Endometrial microvascular endothelial cells (primary cell): Measurements from ENCODE around the gene USP7. TPM values are rescaled to one million over a fixed set of nuclear protein-coding genes. Genes with fewer than 3 reads are reported as not detected.

ENCODE experiments used
- in situ Hi-C: cut with HindIII; loops from 2 replicates; pipeline ENCODE4 v1.10.0; 2017; ENCODE audit warnings: low sequenced_read_pairs, low pct_unique_long_range_greater_than_20kb; ENCODE audit errors: inconsistent ontology term
- total RNA-seq: library from RNA; depleted of rRNA; stranded (reverse); fragments of >200 nt; gene quantifications from one replicate; pipeline ENCODE4 v1.2.3, GENCODE V29; 2015; ENCODE audit errors: inconsistent ontology term

USP7 gene
- total RNA-seq, 1 donor from 2014 or later = 55.8 TPM

DNA sequence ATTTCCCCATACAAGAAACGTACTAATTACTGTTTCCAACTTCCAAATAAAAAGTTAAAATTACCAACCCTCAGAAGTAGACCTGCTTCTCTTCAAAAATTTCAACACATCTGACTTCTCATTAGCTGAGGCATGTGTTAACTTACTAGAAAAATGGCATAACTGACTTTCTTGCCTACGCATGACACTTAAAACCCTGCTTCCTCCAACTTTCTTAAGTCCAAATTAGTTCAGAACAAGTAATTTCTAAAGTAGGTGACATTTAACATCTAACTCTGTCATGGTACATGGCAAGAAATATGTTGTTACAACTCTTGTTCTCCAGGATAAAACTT lies 6.7 kb downstream of the USP7 start:
- in situ Hi-C loops = no loop called here

DNA sequence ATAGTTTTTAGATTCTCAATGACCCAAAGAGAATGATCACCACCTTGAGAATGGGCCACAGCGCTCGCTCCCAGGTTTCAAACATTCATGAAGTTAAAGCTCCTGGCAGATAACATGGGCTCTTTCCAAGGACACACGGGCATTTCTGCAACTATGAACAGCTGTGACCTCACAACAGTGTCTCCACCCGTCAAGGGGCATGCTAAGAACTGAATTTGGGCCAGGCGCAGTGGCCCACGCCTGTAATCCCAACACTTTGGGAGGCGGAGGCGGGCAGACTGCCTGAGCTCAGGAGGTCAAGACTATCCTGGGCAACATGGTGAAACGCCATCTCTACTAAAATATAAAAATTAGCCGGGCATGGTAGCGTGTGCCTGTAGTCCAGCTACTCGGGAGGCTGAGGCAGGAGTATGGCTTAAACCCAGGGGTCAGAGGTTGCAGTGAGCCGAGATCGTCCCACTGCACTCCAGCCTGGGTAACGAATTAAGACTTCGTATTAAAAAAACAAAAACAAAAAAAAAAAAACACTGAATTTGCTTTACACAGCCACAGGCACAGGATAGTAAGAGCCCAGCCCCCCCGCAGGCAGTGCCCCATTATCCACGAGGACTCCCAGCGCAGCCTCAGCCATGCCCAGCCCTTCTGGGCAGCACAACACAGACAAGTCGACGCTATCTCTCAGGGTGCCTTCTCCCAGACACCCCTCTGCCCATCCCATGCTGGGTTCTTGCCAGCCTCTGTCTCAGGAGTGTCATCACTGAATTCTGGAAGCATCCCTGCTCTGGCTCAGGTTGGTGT lies 7.2 kb downstream of the USP7 start:
- in situ Hi-C loops = no loop called here

DNA sequence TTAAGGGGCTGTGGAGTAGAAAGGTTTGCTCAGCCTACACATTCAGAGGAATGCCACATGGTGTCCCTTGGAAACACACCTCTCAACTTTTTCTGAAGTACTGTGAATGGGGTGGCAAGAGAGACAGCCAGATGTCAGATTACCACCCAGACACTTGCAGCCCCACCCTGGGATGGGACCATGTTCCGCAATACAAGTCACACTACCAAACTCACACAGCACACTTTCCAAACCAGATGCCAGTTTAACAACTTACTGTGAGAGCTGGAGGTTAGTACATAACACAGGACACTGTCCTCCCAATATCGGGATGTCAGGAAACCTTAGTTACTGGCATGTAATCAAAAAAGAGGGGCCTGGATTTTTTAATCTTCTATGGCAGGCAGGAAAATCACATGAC lies 7.9 kb downstream of the USP7 start:
- in situ Hi-C loops = no loop called here

DNA sequence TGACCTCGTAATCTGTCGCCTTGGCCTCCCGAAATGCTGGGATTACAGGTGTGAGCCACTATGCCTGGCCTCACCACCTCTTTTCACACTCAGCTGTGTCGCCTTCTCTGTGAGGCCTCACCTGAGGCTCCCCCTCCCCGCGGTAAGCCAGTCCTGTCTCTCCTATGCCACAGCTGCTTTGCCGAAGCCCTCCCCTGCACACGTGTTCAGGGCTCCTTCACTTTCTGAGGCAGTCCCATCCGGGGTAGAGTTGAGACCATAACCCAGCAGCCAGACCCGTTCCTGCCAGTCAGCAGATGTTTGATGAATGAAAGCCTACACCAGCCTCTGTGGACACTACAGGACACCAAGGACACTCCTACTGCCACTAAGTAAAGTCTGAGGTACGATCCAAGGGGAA lies 10.6 kb downstream of the USP7 start:
- in situ Hi-C loops = no loop called here

DNA sequence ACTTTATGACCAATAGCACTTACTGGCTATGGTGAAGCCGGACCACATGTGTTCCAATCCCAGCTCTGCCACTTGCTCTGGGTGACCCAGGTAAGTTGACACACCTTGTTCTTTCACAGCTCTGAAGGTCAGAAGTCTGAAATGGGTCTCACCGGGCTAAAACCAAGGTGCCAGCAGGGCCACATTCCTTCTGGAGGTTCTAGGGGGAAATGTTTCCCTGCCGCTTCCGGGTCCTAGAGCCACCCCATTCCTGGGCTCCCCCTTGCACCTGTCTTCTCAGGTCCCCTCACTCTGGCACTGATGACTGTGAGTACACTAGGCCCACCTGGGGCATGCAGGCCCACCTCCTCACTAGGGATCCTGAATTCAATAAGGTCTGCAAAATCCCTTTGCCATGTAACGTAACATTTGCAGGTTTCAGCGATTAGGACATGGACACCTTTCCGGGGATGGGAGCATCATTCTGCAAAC lies 11.4 kb downstream of the USP7 start:
- in situ Hi-C loops = no loop called here

DNA sequence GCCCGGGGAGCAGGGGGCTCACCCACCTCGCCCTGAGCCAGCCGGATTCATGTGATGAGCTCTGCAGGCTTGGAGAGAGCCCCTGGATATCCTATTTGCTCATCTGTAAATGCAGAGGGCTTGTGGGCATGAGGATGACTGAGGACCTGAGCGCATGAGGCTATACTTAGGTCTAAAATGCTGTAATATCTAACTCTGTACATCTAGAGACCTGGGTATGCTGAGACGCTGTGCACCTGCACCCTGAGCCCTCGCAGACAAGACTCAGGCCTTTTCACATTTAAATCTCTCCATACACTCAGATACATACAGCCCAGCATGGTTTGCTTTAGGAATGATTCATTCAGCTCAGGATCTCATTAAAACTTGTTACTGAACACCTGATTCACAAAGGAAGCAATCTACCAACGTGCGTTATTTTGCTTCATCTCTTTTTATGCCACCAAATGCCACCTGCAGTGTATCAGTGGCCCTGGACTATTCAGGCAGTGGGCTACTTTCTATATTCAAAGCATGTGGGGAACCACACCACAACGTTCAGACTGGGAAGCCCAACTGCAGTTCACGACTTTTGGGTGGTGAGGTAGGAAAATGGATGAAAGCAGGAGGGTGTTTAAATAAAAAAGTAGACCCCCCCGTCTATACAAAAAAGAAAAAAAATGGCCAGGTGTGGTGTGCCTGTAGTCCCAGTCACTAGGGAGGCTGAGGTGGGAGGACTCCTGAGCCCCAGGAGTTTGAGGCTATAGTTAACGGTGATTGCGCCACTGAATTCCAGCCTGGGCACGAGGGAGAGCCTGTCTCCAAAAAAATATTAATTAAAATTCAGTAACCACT lies 12.0 kb downstream of the USP7 start:
- in situ Hi-C loops = no loop called here

DNA sequence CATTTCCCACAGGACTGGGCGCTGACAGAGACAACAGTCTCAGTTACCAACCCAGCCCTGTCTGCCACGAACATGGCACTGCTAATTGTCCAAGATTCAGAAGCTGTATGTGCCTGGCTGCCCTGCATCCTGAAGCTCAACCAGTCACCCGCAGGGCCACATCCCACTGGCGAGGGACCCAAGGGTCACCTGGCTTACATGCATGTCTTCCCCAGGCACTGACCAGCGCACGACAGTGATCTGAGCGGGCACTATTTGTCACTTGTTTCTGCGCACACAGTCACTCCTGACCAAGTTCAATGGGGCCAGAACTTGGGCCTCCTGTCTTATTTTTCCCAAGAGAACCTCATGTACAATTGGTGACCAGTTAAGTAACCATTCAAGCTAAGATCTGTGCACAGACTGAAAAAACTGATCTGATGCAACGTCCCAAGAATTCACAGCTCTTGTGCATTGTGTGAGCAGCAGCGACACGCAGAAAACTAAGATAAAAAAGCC lies 13.1 kb downstream of the USP7 start:
- in situ Hi-C loops = no loop called here

DNA sequence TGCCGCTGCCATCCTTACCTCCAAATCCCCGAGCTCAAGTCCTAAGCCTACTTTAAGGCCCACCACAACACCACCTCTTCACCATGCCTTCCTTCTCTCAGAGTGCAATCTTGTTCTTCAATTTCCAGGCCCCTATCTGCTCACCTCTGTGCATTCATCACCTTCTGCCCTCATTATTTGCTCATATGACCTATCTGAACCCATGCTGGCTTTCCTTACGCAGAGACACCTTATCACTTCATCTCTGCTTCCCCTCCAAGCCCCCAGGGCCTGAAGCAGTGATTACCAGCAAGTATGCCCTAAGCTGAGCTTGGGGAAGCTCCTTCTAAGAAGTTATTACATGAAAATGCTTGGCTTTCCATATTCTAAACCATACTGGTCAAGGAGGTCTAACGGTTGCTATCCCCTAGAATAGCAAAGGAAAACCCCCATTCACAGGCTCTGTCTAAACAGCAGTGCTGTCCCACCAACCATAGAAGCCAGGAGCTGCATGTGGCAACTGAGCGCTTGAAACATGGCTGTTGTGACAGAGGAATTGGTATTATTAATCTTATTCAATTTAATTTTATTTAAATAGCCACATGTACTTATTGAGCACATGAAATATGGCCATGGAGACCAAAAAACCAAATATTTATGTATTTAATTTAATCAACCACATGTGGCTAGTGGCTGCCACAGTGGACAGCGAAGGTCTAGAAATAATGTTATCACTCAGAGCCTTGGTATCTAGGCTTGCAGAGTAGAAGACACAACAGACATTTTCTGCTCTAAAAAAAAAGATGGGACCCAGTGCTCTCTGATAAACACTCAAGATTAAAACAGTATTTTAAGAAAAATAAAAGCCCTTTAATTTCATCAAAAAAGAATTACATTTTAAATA lies 13.9 kb downstream of the USP7 start:
- in situ Hi-C loops = no loop called here

DNA sequence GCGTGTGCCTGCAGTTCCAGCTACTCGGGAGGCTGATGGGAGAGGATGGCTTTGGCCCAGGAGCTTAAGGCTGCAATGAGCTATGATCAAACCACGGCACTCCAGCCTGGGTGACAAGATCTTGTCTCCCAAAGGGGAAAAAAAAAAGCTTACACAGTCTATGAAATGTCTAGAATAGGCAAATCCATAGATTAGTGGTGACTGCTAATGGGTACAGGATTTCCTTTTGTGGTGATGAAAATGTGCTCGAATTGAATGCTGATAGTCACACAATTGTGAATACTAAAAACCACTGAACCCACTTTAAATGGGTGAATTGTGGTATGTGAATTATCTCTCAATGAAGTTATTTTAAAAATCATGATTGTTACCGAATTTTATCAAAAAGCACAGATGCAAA lies 14.9 kb downstream of the USP7 start:
- in situ Hi-C loops = no loop called here

DNA sequence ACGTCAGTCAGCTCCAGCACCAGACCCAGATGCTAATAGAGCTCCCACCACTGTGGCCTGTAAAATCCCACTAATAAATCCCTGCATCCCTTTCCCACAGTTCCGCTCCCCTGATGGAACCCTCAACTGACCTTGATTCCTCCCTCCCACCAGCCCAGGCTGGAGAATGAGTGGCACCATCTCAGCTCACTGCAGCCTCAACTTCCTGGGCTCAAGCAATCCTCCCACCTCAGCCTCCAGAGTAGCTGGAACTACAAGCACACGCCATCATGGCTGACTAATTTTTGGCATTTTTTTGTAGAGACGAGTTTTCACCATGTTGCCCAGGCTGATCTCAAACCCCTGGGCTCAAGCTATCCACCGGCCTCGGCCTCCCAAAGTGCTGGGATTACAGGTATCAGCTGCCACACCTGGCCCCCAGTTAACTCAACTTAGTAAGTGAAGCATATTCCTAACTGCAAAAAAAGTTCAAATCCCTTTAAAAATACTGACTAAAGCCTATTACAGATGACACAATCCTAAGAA lies 15.6 kb downstream of the USP7 start:
- in situ Hi-C loops = no loop called here

DNA sequence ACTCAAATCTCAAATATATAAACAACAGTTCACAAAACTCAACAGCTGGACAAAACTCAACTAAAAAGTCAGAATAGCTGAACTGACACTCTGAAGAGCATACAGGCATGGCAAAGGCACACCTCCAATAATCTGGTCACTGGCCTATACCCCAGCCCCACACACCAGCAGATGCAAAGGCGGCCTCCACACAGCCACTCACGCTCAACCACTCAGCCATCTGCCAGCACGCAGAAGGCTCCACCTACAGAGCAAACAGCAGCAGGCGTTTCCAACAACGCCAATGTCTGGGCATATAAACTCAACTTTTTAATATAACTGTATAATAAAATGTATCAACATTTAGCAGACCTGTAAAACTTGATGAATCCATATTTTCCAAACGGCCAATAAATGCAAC lies 17.2 kb downstream of the USP7 start:
- in situ Hi-C loops = no loop called here

DNA sequence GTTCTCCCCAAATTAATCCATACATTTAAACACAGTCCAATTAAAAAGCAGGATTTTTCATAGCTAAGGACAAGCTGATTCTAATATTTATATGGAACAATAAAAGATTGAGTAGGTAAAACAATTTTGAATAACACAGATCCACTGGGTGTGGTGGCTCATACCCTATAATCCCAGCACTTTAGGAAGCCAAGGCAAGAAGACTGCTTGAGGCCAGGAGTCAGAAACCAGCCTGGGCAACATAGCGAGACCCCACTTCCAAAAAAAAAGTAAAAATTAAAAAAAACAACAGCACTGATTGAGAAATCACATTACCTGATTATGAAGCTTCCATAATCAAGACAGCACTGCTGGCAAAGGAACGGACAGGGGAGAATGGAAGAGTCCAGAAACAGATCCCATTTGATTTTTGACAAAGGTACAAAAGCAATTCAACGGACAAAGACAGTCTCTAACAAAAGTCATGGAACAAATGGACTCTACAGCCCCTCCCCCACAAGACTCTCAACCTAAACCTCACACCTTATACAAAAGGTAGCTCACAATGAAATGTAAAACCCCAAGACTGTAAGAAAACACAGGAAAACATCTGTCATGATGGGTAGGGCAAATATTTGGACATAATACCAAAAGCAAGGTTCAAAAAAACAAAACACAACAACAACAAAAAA lies 17.9 kb downstream of the USP7 start:
- in situ Hi-C loops = no loop called here

DNA sequence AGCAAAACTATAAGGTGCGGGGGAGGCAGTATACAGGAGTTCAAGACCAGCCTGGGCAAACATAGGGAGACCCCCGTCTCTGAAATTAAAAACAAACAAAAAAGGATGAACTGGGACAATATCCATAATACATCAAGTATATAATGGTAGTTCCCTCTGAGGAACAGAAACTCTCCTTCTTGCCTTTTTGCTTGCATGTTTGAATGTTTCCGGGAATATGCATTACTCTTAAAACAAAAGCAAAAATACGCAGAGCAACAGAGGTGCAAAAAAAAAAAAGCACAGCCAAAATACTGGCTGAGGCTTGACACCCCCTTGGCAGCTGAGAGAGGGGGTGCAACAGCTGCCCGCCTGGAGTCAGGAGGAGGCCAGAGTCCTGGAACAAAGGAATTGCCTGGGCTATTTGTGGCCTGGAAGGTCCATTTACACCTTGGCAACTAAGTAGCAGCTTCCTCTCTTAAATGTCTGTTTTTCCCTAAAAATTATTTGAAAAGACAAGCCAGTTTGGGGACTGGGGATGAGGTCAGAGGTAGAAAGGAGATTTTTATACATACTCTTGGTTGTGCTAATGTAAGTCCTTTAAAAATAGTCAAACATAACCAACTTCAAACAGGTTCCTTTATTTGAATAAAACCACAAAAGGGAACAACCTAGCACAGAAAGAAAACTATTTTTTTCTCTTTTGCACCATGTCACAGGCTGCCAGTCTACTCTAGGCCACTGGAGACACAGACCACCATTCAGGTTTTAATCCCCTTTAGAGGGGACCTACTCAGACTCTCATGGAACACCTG lies 19.5 kb downstream of the USP7 start:
- in situ Hi-C loops = no loop called here

DNA sequence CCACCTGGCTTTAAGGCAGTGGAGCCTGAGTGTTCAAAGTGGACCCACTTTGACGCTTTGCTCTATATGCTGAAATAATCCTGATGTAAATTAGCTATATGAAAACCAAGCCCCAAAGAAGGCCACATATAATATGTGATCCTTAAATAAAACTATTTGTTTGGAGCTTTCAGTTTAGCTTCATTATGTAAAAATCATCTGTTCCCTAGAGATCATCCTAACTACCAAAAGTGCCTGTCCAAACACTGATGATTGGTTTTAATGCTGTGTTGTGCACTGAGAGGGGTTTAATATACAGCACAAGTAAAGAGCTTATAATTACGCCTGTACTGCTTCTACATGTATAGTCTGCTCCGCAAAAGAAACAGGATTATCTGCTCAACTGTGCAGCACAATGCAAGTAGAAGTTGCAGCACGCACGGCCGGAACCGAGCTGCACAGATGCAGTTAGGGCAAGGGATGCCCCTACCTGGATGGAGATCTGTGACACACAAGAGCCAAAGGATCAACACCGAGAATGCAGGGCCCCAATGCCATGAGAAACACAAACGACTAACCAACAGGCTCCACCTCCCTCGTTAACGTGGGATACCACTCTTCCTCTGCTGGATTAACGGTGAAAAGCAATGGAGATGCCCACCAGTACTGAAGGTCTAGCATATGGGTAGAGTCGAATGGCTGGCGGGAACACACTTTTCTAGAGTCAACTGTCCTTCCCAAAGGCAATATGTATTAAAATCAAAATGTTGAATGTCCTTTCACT lies 20.5 kb downstream of the USP7 start:
- in situ Hi-C loops = no loop called here

DNA sequence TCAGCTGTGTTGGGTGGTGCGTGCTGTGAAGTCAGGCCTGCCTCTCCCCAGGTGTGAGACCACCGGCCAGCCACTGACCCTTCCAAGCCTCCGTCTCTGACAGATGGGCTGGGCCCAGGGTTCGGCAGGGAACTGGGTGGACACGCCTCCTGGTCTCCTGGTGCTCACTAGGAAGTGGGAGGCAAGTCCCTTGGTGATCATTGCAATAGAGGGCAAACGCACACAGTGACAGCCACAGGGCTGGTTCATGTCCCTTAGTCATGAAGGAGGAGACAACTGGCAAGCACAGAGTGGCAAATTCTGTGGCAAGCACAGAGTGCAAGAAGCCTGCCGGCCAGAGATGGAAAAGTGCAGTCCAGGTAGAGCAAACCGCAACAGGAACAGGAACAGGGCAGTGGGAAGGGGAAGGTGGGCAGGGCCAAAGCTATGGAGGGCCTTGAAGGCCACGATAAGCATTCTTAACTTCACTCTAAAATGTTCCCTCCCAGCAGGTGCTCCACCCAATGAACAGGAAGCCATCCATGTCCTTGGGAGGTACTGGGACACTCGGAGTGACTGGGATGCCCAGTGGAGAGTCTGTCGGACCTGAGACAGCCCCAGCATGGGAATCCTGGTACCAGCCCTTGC lies 21.9 kb downstream of the USP7 start:
- in situ Hi-C loops = no loop called here

DNA sequence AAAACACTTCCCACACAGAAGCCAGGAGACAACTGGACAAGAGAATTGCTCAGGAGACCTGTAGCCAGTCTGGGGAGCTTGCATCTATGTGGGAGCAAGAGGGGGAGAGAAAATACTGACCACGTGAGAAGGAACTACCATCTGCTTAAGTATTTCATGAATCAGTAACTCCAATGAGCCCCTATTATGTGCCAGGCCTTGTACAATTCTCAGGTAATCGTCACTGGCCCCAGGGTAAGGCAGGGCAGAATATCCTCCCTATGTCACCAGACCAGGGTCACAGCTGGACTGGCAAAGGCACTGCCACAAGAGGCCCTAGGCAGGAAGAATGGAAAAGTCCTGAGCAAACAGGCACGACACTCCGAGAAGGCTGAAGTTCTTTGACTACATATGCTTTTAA lies 25.9 kb downstream of the USP7 start:
- in situ Hi-C loops = no loop called here

DNA sequence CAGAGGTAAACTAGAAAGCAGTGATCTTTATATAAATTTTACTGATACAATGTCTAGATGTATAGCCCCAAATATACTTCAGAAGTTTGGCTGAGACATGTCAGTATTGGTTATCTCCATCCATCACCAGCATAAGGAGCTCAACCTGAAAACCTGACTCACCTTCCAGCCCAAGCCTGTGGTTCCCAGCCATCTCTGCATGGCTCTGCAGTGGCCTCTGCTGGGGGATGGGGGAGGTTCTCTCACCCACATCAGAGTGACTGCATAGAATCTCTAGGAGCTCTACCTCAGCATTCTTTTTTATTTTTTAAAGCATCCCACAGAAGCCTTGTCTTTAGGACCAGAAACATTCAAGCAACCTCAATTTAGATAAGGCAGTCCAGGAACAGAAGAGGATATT lies 27.3 kb downstream of the USP7 start:
- in situ Hi-C loops = no loop called here
